OCI-LY7 (cell line): ENCODE data around the gene CHN2. TPM values are rescaled to one million over a fixed set of nuclear protein-coding genes. Genes with fewer than 3 reads are reported as not detected.

Experiments used
- BruUV-seq: library from RNA; stranded (reverse); fragments of 400-500 nt; replicated peaks from 2 replicates; lab custom pipeline; 2021; lab: Mats Ljungman, UMichigan
- CTCF ChIA-PET: fragments of 300-600 bp; sonication (Branson Sonifier 250); formaldehyde crosslinking; loops from one replicate; lab custom pipeline; 2022; ENCODE audit warnings: antibody characterized with exemption; ENCODE audit not compliant: unreplicated experiment; lab: Charles Lee
- POLR2A ChIA-PET: fragments of 300-600 bp; sonication (Branson Sonifier 250); formaldehyde crosslinking; loops from one replicate; lab custom pipeline; 2022; ENCODE audit warnings: antibody characterized with exemption; lab: Charles Lee
- DNase-seq: peaks from one replicate; pipeline ENCODE4 v3.0.0-alpha.2; 2015; ENCODE audit warnings: low spot score
- H2AFZ ChIP-seq: fragments of 200-600 bp; sonication (generic), shearing (Covaris generic); 2 replicates; pipeline ENCODE4 v1.6.1; 2014; ENCODE audit warnings: mild to moderate bottlenecking, antibody characterized with exemption, low read length, moderate library complexity
- H3K27ac ChIP-seq: fragments of 200-600 bp; sonication (generic); 2 replicates; pipeline ENCODE4 v1.5.1; 2014; ENCODE audit warnings: mixed run types, low read depth, mild to moderate bottlenecking, moderate library complexity, low read length, inconsistent platforms; ENCODE audit not compliant: poor library complexity, severe bottlenecking
- H3K36me3 ChIP-seq: fragments of 200-600 bp; sonication (generic); 2 replicates; pipeline ENCODE4 v1.6.1; 2014; ENCODE audit warnings: mild to moderate bottlenecking, antibody characterized with exemption, low read length, moderate library complexity, mixed read lengths; ENCODE audit not compliant: insufficient read depth
- H3K4me1 ChIP-seq: fragments of 200-600 bp; sonication (generic); 2 replicates; pipeline ENCODE4 v1.5.1; 2014; ENCODE audit warnings: mild to moderate bottlenecking, low read length; ENCODE audit not compliant: insufficient read depth, poor library complexity, severe bottlenecking
- H3K4me2 ChIP-seq: fragments of 200-600 bp; sonication (generic); 2 replicates; pipeline ENCODE4 v1.6.1; 2014; ENCODE audit warnings: mild to moderate bottlenecking, low read length
- H3K4me3 ChIP-seq: fragments of 200-600 bp; sonication (generic); 2 replicates; pipeline ENCODE4 v1.5.1; 2014; ENCODE audit warnings: mild to moderate bottlenecking, low read depth, low read length; ENCODE audit not compliant: poor library complexity, severe bottlenecking
- H3K79me2 ChIP-seq: fragments of 200-600 bp; sonication (generic); 2 replicates; pipeline ENCODE4 v1.6.1; 2016; ENCODE audit warnings: low read depth, mild to moderate bottlenecking, low read length, moderate library complexity, mixed read lengths; ENCODE audit not compliant: insufficient read depth
- H3K9me2 ChIP-seq: fragments of 200-600 bp; sonication (generic); 2 replicates; pipeline ENCODE4 v1.6.1; 2016; ENCODE audit warnings: mild to moderate bottlenecking, low read length, mixed read lengths; ENCODE audit not compliant: insufficient read depth
- H3K9me3 ChIP-seq: fragments of 200-600 bp; sonication (generic); 2 replicates; pipeline ENCODE4 v1.6.1; 2014; ENCODE audit warnings: mild to moderate bottlenecking, mixed run types, low read length, mixed read lengths
- H4K20me1 ChIP-seq: fragments of 200-600 bp; sonication (generic); 2 replicates; pipeline ENCODE4 v1.6.1; 2014; ENCODE audit warnings: mild to moderate bottlenecking, antibody characterized with exemption, low read length, moderate library complexity, mixed read lengths; ENCODE audit not compliant: insufficient read depth
- CTCF ChIP-seq: fragments of 200-600 bp; sonication (generic); conservative IDR thresholded peaks from 2 replicates; pipeline ENCODE4 v1.5.1; 2014; ENCODE audit warnings: mild to moderate bottlenecking, antibody characterized with exemption, low read length, moderate library complexity, mixed read lengths
- EZH2phosphoT487 ChIP-seq: fragments of 200-600 bp; sonication (generic); IDR thresholded peaks from 2 replicates; pipeline ENCODE4 v1.6.1; 2018; ENCODE audit warnings: low read depth, borderline replicate concordance, mild to moderate bottlenecking, mixed run types, antibody characterized with exemption, low read length, moderate library complexity, mixed read lengths
- intact Hi-C: fragments of 100-400 bp; cut with micrococcal nuclease; formaldehyde crosslinking; loops from one replicate; pipeline ENCODE4 v1.10.0; 2022; ENCODE audit not compliant: unreplicated experiment
- total RNA-seq, 2 experiments: library from RNA; depleted of rRNA in 1 of 2; stranded (reverse); fragments of >200 nt in 1 of 2; shearing (Covaris generic) in 1 of 2; gene quantifications; 2 replicates each; pipeline ENCODE4 v1.2.3, GENCODE V29; 2014 to 2022

Gene CHN2
- total RNA-seq, 2 experiments from 2014 or later = not detected

- ChIA-PET POLR2A (no interaction called here), CTCF (no interaction called here)
- Histone ChIP-seq H3K27ac (no peak overlapping the region), H3K4me2 (no peak overlapping the region), H4K20me1 (no peaks in the 10 kb centered on the region), H3K4me1 (no peaks in the 10 kb centered on the region), H3K36me3 (no peaks in the 10 kb centered on the region), H3K4me3 (no peak overlapping the region), H3K79me2 (no peaks in the 10 kb centered on the region), H2AFZ (no peak overlapping the region), H3K9me2 (no peaks in the 10 kb centered on the region), H3K9me3 (no peaks in the 10 kb centered on the region)
- BruUV-seq = no TSS peak
- intact Hi-C loops = no loop called here
- TF ChIP-seq EZH2phosphoT487 (no peak), CTCF (no peak)
- DNase-seq = peak; percentile 3
Measured at GRCh38 chr7:29319719-29320521, 125.3 kb downstream of the CHN2 start.

GRCh38 chr7:29320577-29320976 lies 126.0 kb downstream of the CHN2 start:
- H3K9me3 ChIP-seq = no peaks in the 10 kb centered on the region
- TF ChIP-seq CTCF (no peak), EZH2phosphoT487 (no peak)
- ChIA-PET CTCF (no interaction called here), POLR2A (no interaction called here)
- no peak for DNase-seq
- H3K9me2 ChIP-seq = no peaks in the 10 kb centered on the region
- no peak overlapping the region for H2AFZ ChIP-seq
- H3K4me3 ChIP-seq = no peak overlapping the region
- H3K4me2 ChIP-seq = no peak overlapping the region
- no peaks in the 10 kb centered on the region for H3K79me2 ChIP-seq
- no peaks in the 10 kb centered on the region for H3K4me1 ChIP-seq
- no peaks in the 10 kb centered on the region for H3K36me3 ChIP-seq
- no peaks in the 10 kb centered on the region for H4K20me1 ChIP-seq
- intact Hi-C loops = no loop called here
- no TSS peak for BruUV-seq
- no peak overlapping the region for H3K27ac ChIP-seq
